H9 (cell line): Measurements from ENCODE around the gene KCNK10. TPM values are rescaled to one million over a fixed set of nuclear protein-coding genes. Genes with fewer than 3 reads are reported as not detected.

ENCODE experiments used
- DNase-seq: peaks from one replicate; pipeline ENCODE4 v3.0.0-alpha.2; 2017
- H2AFZ ChIP-seq: one replicate; pipeline ENCODE4 v1.6.1; 2013; ENCODE audit warnings: mild to moderate bottlenecking, low read length, control low read depth, moderate library complexity
- H2AK5ac ChIP-seq: 2 replicates; pipeline ENCODE4 v1.6.1; 2013; ENCODE audit warnings: low read length, control low read depth, mixed read lengths; ENCODE audit not compliant: insufficient read length
- H2BK120ac ChIP-seq: one replicate; pipeline ENCODE4 v1.6.1; 2013; ENCODE audit warnings: low read depth, mild to moderate bottlenecking, low read length, control low read depth, inconsistent platforms; ENCODE audit not compliant: poor library complexity, severe bottlenecking
- H2BK12ac ChIP-seq: 2 replicates; pipeline ENCODE4 v1.6.1; 2013; ENCODE audit warnings: low read length, control low read depth, mixed read lengths, low read depth; ENCODE audit not compliant: insufficient read length
- H2BK15ac ChIP-seq: 2 replicates; pipeline ENCODE4 v1.6.1; 2013; ENCODE audit warnings: low read depth, low read length, control low read depth
- H2BK20ac ChIP-seq: one replicate; pipeline ENCODE4 v1.6.1; 2013; ENCODE audit warnings: low read depth, mild to moderate bottlenecking, low read length, control low read depth, inconsistent platforms; ENCODE audit not compliant: poor library complexity, severe bottlenecking
- H2BK5ac ChIP-seq: 2 replicates; pipeline ENCODE4 v1.6.1; 2013; ENCODE audit warnings: low read length, control low read depth, mixed read lengths; ENCODE audit not compliant: insufficient read length
- H3K14ac ChIP-seq: 2 replicates; pipeline ENCODE4 v1.6.1; 2013; ENCODE audit warnings: low read length, control low read depth; ENCODE audit not compliant: insufficient read depth
- H3K18ac ChIP-seq: 2 replicates; pipeline ENCODE4 v1.6.1; 2013; ENCODE audit warnings: low read depth, mild to moderate bottlenecking, mixed read lengths, low read length, control low read depth; ENCODE audit not compliant: insufficient read length
- H3K23ac ChIP-seq: 2 replicates; pipeline ENCODE4 v1.6.1; 2013; ENCODE audit warnings: low read length, control low read depth, mixed read lengths, low read depth; ENCODE audit not compliant: insufficient read length
- H3K23me2 ChIP-seq: 2 replicates; pipeline ENCODE4 v1.6.1; 2013; ENCODE audit warnings: low read depth, mild to moderate bottlenecking, mixed read lengths, low read length, control low read depth; ENCODE audit not compliant: insufficient read length, poor library complexity, severe bottlenecking
- H3K27ac ChIP-seq: 2 replicates; pipeline ENCODE4 v1.5.1; 2013; ENCODE audit warnings: low read length, control low read depth, mixed read lengths, low read depth; ENCODE audit not compliant: insufficient read length
- H3K27me3 ChIP-seq: 2 replicates; pipeline ENCODE4 v1.6.1; 2013; ENCODE audit warnings: low read length, control low read depth, inconsistent platforms; ENCODE audit not compliant: insufficient read depth
- H3K4ac ChIP-seq: 2 replicates; pipeline ENCODE4 v1.6.1; 2013; ENCODE audit warnings: low read depth, mild to moderate bottlenecking, control low read depth, inconsistent platforms, low read length, moderate library complexity
- H3K4me1 ChIP-seq: 2 replicates; pipeline ENCODE4 v1.6.1; 2013; ENCODE audit warnings: low read length, control low read depth, inconsistent platforms; ENCODE audit not compliant: insufficient read depth
- H3K4me2 ChIP-seq: 2 replicates; pipeline ENCODE4 v1.6.1; 2013; ENCODE audit warnings: low read length, control low read depth, mixed read lengths; ENCODE audit not compliant: insufficient read length, insufficient read depth
- H3K56ac ChIP-seq: 2 replicates; pipeline ENCODE4 v1.6.1; 2013; ENCODE audit warnings: low read depth, mild to moderate bottlenecking, mixed read lengths, low read length, control low read depth; ENCODE audit not compliant: insufficient read length
- H3K79me1 ChIP-seq: 2 replicates; pipeline ENCODE4 v1.6.1; 2013; ENCODE audit warnings: low read depth, mild to moderate bottlenecking, moderate library complexity, low read length, control low read depth, inconsistent platforms; ENCODE audit not compliant: insufficient read depth, poor library complexity, severe bottlenecking
- H3K79me2 ChIP-seq: 2 replicates; pipeline ENCODE4 v1.6.1; 2013; ENCODE audit warnings: low read length, control low read depth, inconsistent platforms; ENCODE audit not compliant: insufficient read depth
- H3K9ac ChIP-seq: 2 replicates; pipeline ENCODE4 v1.6.1; 2013; ENCODE audit warnings: low read length, control low read depth, mixed read lengths; ENCODE audit not compliant: insufficient read length; ENCODE audit errors: extremely low read depth
- H3K9me3 ChIP-seq: one replicate; pipeline ENCODE4 v1.6.1; 2013; ENCODE audit warnings: low read depth, low read length, inconsistent platforms; ENCODE audit not compliant: control insufficient read depth
- H3T11ph ChIP-seq: one replicate; pipeline ENCODE4 v1.6.1; 2013; ENCODE audit warnings: mild to moderate bottlenecking, low read length, control low read depth, inconsistent platforms
- H4K20me1 ChIP-seq: one replicate; pipeline ENCODE4 v1.6.1; 2013; ENCODE audit not compliant: control insufficient read depth, insufficient read length, insufficient read depth
- H4K5ac ChIP-seq: 2 replicates; pipeline ENCODE4 v1.6.1; 2013; ENCODE audit warnings: low read depth, mild to moderate bottlenecking, mixed read lengths, low read length, control low read depth; ENCODE audit not compliant: insufficient read length
- H4K8ac ChIP-seq: replicated peaks from 2 replicates; pipeline ENCODE4 v1.6.1; 2013; ENCODE audit warnings: low read length, control low read depth, mixed read lengths, low read depth; ENCODE audit not compliant: insufficient read length
- H4K91ac ChIP-seq: 2 replicates; pipeline ENCODE4 v1.6.1; 2013; ENCODE audit warnings: low read depth, mild to moderate bottlenecking, moderate library complexity, mixed read lengths, low read length, control low read depth; ENCODE audit not compliant: insufficient read length
- H3K27ac Mint-ChIP-seq, 3 experiments: 2 replicates in 2 of 3; 3 replicates in 1 of 3; pipeline ENCODE4 v1.8.0; 2020 to 2021; ENCODE audit warnings: mixed read lengths in 3 of 3, mild to moderate bottlenecking in 1 of 3, moderate library complexity in 1 of 3
- H3K27me3 Mint-ChIP-seq: 2 replicates; pipeline ENCODE4 v1.8.0; 2021; ENCODE audit warnings: low read depth, mild to moderate bottlenecking, moderate library complexity, mixed read lengths
- H3K36me3 Mint-ChIP-seq, 3 experiments: 2 replicates in 2 of 3; 3 replicates in 1 of 3; pipeline ENCODE4 v1.8.0; 2020 to 2021; ENCODE audit warnings: low read depth in 3 of 3, mixed read lengths in 3 of 3; ENCODE audit not compliant: insufficient read depth in 1 of 3
- H3K4me1 Mint-ChIP-seq, 2 experiments: 2 replicates each; pipeline ENCODE4 v1.8.0; 2020; ENCODE audit warnings: mixed read lengths in 2 of 2
- H3K4me3 Mint-ChIP-seq, 2 experiments: 2 replicates in 1 of 2; 3 replicates in 1 of 2; pipeline ENCODE4 v1.8.0; 2020 to 2021; ENCODE audit warnings: mild to moderate bottlenecking in 2 of 2, mixed read lengths in 2 of 2, moderate library complexity in 1 of 2
- H3K9me3 Mint-ChIP-seq, 2 experiments: 2 replicates in 1 of 2; 3 replicates in 1 of 2; pipeline ENCODE4 v1.8.0; 2020; ENCODE audit warnings: mild to moderate bottlenecking in 2 of 2, mixed read lengths in 2 of 2, moderate library complexity in 1 of 2
- WGBS: extraction: QIAGEN DNeasy Blood & Tissue Kit; methylation state at CpG from one replicate; pipeline ENCODE4 v1.1.7; 2013; ENCODE audit warnings: missing lambda C conversion rate, low lambda C conversion rate, mixed read lengths; ENCODE audit not compliant: insufficient read length; ENCODE audit errors: extremely low coverage; 5-methylcytosine and 5-hydroxymethylcytosine counted together
- total RNA-seq: library from RNA; stranded (reverse); gene quantifications from 2 replicates; pipeline ENCODE4 v1.2.1, GENCODE V29; 2021
- TF ChIP-seq, protein P1 (sequence below): fragments of 200-600 bp; sonication (generic); conservative IDR thresholded peaks from 3 replicates; pipeline ENCODE4 v1.8.0; 2021; ENCODE audit warnings: antibody characterized with exemption, mild to moderate bottlenecking

The KCNK10 gene
- total RNA-seq, 1 experiment from 2014 or later = 0.33 TPM

- no peaks in the 10 kb centered on the region for H3K36me3 Mint-ChIP-seq
- H3K56ac ChIP-seq = no peak overlapping the region
- H2BK12ac ChIP-seq = no peak overlapping the region
- no peak overlapping the region for H2BK5ac ChIP-seq
- H3K9me3 Mint-ChIP-seq = no peaks in the 10 kb centered on the region
- no peak overlapping the region for H3K9ac ChIP-seq
- H3K4me1 ChIP-seq = no peaks in the 10 kb centered on the region
- no peak overlapping the region for H4K5ac ChIP-seq
- no peaks in the 10 kb centered on the region for H3K23me2 ChIP-seq
- no peak overlapping the region for H2BK120ac ChIP-seq
- no peaks in the 10 kb centered on the region for H3K79me1 ChIP-seq
- TF ChIP-seq, protein P1, sequence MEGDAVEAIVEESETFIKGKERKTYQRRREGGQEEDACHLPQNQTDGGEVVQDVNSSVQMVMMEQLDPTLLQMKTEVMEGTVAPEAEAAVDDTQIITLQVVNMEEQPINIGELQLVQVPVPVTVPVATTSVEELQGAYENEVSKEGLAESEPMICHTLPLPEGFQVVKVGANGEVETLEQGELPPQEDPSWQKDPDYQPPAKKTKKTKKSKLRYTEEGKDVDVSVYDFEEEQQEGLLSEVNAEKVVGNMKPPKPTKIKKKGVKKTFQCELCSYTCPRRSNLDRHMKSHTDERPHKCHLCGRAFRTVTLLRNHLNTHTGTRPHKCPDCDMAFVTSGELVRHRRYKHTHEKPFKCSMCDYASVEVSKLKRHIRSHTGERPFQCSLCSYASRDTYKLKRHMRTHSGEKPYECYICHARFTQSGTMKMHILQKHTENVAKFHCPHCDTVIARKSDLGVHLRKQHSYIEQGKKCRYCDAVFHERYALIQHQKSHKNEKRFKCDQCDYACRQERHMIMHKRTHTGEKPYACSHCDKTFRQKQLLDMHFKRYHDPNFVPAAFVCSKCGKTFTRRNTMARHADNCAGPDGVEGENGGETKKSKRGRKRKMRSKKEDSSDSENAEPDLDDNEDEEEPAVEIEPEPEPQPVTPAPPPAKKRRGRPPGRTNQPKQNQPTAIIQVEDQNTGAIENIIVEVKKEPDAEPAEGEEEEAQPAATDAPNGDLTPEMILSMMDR = no peak
- H3K27me3 Mint-ChIP-seq = peaks cover 2% of the 10 kb centered on the region
- peaks cover 2% of the 10 kb centered on the region; the same call in 1 of the 2 replicates for H3K27me3 ChIP-seq
- no peak overlapping the region for H3K23ac ChIP-seq
- H4K91ac ChIP-seq = no peak overlapping the region
- DNase-seq = no peak
- H3K4ac ChIP-seq = no peak overlapping the region
- no peak overlapping the region for H3K27ac ChIP-seq
- no peak overlapping the region for H2BK20ac ChIP-seq
- H2AK5ac ChIP-seq = no peak overlapping the region
- H3K27ac Mint-ChIP-seq = no peak overlapping the region
- no peaks in the 10 kb centered on the region for H4K20me1 ChIP-seq
- no peak overlapping the region for H4K8ac ChIP-seq
- no peak overlapping the region for H3K4me3 Mint-ChIP-seq
- no peak overlapping the region for H3K4me2 ChIP-seq
- no peak overlapping the region for H3K14ac ChIP-seq
- no peak overlapping the region for H2AFZ ChIP-seq
- no CpG with 5 or more reads among the region's 6 CpGs for WGBS
- no peak overlapping the region for H3T11ph ChIP-seq
- H3K79me2 ChIP-seq = no peaks in the 10 kb centered on the region
- H3K4me1 Mint-ChIP-seq = no peaks in the 10 kb centered on the region
- no peak overlapping the region for H3K18ac ChIP-seq
- no peaks in the 10 kb centered on the region for H3K9me3 ChIP-seq
- no peak overlapping the region for H2BK15ac ChIP-seq
Observed at GRCh38 chr14:88305528-88306322, 17.3 kb downstream of the KCNK10 start.
